NCI-H1092 treated with DMSO at 0.1 percent for 48 hours (cell line): ENCODE results near the gene LRRC23.

Experiments used
- DNase-seq: peaks from one replicate; lab custom pipeline; 2025; lab: John Stamatoyannopoulos, UW

LRRC23 gene

DNA sequence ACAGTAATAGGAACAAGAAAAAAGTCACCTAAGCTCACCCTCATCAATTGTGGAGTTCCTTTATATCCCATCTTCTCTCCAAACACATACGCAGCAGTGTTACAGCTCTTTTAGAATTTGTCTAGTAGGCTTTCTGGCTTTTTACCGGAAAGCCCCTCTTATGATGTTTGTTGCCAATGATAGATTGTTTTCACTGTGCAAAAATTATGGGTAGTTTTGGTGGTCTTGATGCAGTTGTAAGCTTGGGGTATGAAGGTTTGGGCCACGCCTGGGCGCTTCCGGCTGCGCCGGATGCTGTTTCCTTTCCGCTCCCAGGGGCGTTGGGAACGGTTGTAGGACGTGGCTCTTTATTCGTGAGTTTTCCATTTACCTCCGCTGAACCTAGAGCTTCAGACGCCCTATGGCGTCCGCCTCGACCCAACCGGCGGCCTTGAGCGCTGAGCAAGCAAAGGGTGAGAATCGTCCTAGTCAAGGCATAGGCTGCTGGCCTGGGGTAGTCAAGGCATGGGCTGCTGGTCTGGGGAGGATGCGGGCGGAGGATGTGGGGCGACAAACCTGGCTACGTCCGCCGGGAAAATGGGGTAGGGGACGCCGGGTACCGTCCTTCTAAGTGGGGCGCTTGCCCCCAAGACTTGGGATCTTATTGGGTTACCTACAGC lies 39.2 kb downstream of the LRRC23 start, which contains the start of the genes C12orf57 and RNU7-1:
Gene C12orf57 (plus strand): TSS at position 301 of the 659 bp plus-strand sequence. CDS start 100 bp downstream, at position 401.
Gene RNU7-1 (plus strand): TSS at position 95 of the 659 bp plus-strand sequence.
- DNase-seq = peak; percentile 98

DNA sequence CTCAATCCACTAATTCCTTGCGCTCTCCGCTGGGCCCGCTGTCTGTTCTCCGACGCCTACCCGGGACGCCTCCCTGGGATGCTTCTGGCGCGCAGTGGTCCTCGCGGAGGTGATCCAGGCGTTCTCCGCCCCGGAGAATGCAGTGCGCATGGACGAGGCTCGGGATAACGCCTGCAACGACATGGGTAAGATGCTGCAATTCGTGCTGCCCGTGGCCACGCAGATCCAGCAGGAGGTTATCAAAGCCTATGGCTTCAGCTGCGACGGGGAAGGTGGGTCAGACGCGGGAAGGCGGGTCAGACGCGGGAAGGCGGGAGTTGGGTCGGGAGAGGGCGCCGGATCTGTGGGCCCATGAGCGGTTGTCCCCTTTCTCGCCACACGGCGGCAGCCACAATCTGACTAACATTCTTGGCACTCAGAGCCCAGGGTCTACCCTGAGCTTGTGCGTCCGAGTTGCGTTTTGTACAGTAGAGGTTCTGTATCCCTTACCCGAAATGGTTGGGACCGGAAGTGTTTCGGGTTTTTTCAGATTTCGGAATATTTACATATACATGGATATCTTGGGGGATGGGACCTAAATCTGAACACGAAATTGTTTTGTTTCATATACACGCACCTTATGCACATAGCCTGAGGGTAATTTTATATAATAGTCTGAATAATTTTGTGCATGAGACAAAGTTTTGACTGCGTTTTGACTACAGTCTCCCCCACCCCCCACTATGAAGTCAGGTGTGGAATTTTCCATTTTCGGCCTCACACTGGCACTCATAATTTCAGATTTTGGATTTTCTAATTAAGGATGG lies 40.0 kb downstream of the LRRC23 start:
- peak; percentile 95 for DNase-seq

DNA sequence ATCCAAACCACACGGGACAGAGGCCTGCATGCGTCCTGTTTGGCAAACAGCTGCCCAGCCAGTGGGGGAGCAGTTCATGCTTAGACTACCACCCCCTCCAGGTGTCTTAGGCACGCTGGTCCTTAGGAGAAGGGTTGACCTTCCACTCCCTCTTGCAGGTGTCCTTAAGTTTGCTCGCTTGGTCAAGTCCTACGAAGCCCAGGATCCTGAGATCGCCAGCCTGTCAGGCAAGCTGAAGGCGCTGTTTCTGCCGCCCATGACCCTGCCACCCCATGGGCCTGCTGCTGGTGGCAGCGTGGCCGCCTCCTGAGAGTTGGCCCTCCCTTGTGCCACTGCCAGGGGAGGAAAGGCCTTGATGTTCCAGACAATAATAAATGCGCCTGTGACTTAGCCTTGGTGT lies 41.0 kb downstream of the LRRC23 start:
- DNase-seq = no peak

DNA sequence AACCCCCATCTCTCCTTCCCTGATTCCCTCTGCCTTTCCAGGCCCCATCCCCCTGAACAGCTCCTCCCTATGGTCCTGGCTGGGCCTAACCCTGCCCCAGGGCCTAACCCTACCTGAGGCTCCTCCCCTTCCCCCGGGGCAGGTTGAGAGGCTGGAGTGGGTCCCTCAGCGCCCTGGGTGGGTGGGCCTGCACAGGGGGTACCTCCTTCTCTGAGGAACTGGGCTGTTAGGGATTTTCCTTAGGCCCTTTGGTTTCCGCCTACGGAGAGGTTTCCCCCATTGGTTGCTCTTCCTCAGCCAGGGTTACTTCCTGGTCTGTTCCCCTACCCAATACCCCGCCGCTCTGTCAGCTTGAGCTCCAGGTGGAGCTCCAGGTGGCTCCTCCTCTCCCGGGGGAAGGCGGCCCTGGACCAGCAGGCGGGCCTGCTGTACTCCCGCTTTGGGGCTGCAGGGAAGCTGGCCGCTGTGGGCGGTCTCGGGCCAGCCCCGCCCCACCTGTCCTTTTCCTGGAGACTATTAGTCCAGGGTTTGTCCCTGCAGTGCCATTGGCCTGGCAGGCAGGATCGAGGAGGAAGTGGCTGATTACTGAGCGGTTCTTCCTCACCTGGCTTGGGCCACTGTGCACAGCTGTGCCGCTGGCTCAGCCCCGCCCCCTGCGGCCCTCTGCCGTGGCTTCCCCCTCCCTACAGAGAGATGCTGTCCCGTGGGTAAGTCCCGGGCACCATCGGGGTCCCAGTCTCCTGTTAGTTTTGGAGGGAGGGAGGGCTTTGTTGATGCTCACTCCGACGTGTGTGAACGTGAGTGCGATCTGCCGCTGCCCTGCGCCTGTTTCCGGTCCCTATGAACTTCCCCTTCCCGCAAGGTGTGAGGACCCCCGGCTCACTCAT lies 41.7 kb downstream of the LRRC23 start:
- DNase-seq = peak; percentile 25

DNA sequence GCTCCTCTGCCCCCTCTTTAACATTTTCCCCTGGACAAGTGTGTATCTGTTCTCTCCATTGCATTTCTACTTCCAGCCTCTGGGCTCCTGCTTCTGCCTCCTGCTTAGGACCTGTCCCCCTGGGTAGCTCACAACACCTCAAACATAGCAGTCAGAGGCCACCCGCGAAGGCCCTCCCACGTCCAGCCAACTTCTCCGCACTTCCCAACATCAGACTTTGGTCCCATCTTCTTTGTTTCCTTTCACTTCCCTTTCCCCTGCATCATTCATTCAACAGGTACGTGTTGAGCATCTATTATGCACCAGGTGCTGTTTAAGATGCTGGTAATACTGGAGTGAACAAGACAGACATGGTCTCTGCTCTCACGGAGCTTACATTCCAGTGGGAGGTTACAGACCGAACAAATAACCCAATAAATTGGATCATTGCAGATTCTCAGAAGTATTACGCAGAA lies 42.3 kb downstream of the LRRC23 start:
- no peak for DNase-seq

DNA sequence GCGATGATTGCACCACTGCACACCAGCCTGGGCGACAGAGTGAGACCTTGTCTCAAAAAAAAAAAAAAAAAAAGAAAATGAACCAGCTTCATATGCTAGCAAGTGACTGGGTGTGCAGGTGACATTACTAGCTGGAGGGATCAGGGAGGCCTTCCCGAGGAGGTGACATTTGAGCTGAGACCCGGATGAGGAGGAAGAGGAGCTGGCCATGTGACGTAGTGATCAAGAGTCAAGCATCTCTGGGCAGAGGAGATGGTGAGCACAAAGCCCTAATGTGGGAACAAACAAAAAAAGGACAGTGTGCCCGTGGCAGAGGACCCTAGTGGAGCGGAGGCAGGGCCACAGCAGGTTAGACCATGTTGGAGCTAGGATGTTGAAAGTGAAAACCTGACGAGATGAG lies 43.0 kb downstream of the LRRC23 start:
- no peak for DNase-seq

DNA sequence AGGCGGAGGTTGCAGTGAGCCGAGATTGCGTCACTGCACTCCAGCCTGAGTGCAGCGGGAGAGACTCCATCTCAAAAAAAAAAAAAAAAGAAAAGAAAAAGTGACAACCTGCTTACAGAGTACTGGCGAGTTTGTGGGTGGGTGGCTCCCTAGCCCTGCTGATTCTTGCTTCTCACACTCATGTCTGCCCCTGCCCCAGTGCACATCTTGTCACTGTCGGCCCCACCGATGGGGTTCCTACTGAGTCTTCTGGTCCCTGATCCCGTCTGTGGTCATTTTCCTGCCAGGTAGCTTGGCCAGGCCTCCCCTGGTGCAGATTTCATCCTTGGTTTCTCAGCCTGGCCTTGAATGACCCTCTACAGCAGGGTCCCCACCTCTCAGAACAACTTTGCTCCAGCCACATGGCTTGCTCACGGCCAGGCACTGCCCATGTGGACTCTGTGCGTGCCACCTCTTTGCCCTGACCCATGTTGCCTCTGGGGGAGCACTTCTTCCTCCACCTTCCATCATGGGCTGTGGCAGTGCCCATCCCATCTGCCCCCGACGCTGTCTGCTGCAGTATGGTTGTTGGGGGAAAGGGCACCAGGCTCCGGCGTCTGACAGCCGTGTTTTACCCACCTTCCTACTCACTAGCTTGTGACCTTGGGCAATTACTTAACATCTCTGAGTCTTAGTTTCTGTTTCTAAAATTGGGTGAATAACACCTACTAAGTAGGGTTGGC lies 44.4 kb downstream of the LRRC23 start:
- DNase-seq = no peak

DNA sequence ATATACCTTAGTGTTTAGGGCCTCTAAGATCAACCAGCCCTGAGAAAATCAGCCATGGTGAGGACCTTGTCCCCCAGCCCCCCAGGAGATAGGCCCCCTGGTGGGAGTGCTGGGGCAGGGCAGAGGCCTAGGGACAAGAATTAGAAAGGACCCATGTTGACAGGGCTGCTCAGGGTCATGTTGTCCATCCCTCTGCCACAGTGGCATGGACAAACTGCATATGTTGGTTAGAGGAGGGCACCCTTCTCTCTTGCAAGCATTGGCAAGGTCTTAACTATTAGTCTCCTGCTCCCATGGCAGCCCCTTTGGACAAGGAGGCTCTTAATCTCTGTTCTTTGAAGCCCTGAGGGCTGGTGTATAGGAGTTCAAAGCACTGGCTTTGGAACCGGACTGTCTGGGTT lies 45.8 kb downstream of the LRRC23 start:
- DNase-seq = no peak

DNA sequence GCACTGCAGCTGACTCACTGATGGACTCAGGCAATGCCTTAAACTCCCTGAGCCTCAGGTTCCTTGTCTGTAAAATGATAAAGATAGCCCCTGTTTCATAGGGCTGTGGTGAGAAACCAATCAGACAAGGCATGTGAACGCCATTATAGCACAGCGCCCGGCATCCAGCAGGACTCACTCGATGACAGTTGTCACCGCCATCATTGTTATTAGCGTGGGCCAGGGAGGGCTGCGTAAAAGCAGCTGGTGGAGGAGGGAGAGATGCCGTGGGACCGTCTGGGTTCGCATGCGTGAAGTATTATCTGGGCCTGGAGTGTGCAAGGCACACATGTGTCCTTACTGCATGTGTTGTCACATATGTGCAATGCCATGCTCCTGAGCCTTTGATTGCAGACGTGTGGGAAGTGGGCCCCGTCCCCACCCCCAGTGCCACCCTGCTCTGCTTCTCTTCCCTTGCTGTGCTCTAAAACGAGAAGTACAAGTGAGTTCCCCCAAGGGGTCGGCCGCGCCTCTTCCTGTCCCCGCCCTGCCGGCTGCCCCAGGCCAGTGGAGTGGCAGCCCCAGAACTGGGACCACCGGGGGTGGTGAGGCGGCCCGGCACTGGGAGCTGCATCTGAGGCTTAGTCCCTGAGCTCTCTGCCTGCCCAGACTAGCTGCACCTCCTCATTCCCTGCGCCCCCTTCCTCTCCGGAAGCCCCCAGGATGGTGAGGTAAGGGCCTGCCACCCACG lies 46.4 kb downstream of the LRRC23 start, which contains the start of gene PTPN6:
Gene PTPN6 (plus strand): TSS at position 546 of the 730 bp plus-strand sequence. CDS start 157 bp downstream, at position 703.
- DNase-seq = no peak

DNA sequence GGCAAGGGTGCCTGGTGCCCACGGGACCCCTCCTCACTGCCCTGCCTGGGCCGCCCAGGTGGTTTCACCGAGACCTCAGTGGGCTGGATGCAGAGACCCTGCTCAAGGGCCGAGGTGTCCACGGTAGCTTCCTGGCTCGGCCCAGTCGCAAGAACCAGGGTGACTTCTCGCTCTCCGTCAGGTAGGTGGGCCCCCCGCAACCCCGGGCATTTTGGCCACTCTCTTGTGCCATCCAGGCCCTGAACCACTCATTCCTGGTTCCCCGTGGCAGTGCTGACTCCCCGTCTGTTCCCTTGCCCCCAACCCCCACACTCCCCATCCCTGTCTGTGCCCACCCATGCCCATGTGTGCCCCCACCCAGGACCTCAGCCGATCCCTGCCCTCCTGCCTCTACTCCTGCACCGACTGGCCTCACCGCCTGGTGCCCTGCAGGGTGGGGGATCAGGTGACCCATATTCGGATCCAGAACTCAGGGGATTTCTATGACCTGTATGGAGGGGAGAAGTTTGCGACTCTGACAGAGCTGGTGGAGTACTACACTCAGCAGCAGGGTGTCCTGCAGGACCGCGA lies 47.0 kb downstream of the LRRC23 start:
- no peak for DNase-seq

DNA sequence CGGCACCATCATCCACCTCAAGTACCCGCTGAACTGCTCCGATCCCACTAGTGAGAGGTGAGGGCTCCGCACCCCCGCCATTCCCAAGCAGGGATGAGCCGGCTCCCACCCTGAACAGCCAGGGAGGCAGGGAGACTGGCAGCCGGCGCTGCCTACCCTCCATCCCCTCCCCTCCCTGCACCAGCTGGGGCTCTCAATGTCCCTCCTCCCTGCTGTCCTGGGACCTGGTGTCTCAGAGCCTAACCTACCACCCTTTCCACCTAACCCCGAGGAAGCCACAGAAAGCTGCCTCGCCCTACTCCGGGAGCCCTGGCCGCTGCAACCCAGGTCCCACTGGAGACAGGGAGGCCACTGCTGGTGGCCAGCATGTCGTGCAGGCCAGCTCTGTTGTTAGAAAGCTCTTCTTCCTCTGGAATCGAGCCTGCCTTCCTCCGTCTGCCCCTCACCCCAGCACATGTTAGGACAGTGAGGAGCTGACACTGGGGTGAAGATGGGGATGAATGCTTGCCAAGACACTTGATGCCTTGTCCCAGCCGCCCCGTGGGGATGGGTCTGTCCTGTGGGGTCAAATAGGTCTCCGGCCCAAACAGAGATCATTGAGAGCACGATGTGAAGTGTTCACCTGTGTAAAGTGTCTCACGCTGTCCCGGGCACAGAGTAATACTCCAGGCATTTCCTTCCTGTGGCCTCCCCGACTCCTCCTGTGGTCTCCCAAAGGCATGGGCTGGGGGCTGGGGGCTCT lies 47.7 kb downstream of the LRRC23 start:
- no peak for DNase-seq

DNA sequence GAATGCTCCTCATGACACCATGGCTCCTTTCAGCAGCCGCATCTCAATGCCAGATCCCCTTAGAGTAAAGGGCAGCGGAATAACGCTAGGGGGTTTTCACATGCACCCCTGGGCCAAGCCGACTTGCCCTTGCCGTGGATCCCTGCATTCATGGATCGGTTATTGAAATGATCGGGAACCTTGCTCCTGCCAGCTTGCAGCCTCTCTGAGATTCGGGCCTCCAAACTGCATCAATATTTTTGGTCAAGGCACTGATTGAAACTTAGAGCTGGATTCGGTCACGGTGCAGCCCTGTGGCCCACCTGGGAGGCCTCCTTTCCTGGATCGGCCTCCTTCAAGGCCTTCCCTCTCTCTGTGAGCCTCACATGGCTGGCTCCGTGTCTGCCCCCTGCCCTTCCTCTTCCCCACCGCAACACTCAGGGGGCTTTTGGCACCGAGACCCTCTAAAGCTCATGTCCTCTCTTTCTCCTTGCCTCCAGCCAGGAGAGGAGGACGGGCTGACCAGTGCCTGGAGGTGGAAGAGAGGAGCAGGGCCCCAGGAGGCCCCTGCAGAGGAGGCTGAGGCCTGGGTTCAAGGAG lies 48.3 kb downstream of the LRRC23 start:
- no peak for DNase-seq

DNA sequence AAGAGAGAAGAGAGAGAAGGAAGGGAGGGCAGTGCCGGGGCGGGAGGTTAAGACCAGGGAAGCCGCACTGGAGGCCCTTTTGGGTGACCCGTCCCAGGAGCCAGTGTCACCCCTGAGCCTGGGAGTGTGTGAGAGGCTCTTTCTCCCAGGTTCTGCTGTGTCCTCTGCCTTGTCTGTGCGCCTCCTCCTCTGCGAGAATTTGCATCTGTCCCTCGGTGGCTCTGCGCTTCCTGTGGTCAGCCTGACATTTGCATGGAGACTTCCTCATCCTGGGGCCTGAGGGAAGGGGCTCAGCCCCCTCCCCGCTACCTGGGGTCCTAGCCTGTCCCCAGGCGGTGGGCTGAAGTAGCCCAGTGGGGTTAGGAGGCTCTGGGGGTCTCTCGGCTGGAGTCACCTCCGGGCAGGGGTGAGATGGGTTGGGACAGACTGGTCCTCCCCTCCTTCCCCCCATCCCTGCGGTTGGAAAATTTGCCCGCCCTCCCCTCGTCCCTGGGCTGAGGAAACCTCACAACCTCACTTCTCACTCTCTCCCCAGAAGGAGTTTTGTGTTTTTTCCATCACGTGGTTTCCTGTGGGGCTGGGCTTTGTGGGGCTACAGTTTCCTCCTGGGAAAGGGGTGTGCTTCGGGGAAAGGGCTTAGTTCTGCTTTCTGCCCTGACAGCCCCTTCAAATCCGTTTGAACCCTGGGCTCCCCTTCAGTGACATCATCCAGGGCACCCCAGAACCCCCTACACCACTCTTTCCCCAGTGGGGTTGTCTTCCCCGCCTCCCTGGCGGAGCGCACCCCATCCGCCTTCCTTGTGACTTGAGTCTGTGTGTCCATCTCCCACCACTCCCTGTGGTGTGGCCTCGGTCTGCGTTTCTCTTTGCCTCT lies 49.1 kb downstream of the LRRC23 start:
- DNase-seq = no peak

DNA sequence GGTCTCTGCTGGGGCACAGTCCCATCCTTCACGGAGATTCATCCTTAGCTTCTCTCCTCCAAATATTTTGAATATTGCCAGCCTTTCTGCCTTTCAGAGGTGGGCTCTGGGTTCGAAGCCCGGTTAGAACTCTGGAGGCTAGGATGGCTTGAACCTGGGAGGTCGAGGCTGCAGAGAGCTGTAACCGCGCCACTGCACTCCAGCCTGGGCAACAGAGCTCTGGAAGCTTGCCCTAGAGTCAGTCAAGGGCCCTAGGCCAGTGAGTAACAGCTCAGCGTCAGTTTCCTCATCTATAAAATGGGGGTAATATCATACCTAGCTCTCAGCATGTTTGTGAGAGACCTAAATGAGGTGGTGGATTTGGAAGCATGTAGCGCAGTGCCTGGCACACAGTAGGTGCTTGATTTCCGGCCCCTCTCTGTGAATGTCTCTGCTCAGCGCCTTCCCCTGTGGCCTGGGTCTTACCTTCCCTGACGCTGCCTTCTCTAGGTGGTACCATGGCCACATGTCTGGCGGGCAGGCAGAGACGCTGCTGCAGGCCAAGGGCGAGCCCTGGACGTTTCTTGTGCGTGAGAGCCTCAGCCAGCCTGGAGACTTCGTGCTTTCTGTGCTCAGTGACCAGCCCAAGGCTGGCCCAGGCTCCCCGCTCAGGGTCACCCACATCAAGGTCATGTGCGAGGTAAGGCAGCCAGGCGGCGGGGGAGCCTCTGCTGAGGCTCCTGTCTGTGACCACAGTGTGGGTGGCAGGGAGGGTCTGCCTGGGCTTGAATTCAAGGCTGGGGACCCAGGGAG lies 49.9 kb downstream of the LRRC23 start:
- DNase-seq = no peak

DNA sequence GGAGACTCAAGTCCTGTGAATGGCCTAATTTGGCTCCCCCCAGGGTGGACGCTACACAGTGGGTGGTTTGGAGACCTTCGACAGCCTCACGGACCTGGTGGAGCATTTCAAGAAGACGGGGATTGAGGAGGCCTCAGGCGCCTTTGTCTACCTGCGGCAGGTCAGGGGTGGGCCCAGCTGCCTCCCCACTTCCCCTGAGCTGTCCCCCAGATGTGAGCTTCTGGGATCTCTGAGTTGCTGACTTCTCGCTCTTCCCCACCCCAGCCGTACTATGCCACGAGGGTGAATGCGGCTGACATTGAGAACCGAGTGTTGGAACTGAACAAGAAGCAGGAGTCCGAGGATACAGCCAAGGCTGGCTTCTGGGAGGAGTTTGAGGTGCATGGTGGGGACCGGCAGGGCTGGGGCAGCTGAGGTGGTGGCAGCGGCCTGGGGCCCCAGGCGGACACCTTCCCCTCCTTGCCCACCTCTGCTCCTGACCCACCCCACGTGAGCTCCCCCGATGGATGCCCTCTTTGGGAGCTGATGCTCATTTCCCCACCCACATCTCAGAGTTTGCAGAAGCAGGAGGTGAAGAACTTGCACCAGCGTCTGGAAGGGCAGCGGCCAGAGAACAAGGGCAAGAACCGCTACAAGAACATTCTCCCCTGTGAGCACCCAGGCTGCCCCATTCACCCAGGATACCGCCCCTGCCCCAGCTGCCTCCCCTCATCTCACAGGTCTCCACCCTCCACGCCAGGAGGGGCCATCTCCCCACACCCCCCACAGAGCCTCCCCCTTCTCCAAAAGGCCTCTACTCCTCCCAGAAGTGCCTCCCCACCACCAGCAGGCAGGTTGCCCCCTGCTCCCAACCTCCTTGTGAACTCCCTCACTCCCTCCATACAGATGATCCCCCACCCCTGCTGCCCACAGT lies 50.7 kb downstream of the LRRC23 start:
- DNase-seq = no peak

DNA sequence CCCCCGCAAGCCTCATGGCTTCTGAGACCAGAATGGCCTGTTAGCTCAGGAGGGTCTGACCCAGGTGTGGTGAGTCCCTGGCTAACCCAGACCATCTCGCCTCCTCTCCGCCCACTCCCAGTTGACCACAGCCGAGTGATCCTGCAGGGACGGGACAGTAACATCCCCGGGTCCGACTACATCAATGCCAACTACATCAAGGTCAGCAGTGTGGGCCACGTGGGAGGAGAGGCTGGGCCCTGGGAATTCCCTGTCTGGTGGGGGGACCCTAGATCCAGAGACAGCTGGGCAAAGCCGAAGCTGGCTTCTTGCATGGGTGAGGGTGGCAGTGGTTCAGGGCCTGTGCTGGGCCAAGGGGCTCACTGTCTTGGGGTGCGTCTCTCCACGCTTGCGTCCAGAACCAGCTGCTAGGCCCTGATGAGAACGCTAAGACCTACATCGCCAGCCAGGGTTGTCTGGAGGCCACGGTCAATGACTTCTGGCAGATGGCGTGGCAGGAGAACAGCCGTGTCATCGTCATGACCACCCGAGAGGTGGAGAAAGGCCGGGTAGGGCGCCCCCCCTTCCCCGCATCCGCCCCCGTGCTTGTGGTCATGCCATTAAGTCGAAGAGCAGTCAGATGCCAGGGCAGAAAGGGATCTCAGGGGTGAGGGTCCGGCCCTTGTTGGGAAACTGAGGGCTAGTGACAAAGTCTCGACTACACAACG lies 51.6 kb downstream of the LRRC23 start:
- no peak for DNase-seq
